H1 (cell line): ENCODE measurements around the gene OR2B2. TPM values are rescaled to one million over a fixed set of nuclear protein-coding genes. Genes with fewer than 3 reads are reported as not detected.

Source experiments
- CTCF ChIA-PET: fragments of 300-600 bp; sonication (Branson Sonifier 250); formaldehyde crosslinking; loops from one replicate; lab custom pipeline; 2021; ENCODE audit not compliant: partially characterized antibody; lab: Charles Lee
- POLR2A ChIA-PET: fragments of 300-600 bp; sonication (Branson Sonifier 250); formaldehyde crosslinking; loops from one replicate; lab custom pipeline; 2021; ENCODE audit warnings: inconsistent platforms; ENCODE audit not compliant: partially characterized antibody; lab: Charles Lee
- DNase-seq, 2 experiments: peaks; one replicate each; pipeline versions ENCODE4 v3.0.0 to v3.0.0-alpha.2; 2010 to 2022; ENCODE audit warnings: low spot score in 2 of 2, low read depth in 1 of 2, mixed read lengths in 1 of 2
- FAIRE-seq: peaks from 2 replicates; lab custom pipeline; 2011; peaks lifted over from hg19 to GRCh38; lab: Jason Lieb, UNC
- H2AFZ ChIP-seq: 2 replicates; pipeline ENCODE4 v1.8.1; 2012; ENCODE audit warnings: low read length, inconsistent platforms
- H2AK5ac ChIP-seq: 2 replicates; pipeline ENCODE4 v1.6.1; 2013; ENCODE audit warnings: low read depth, low read length
- H2BK120ac ChIP-seq: replicated peaks from 2 replicates; pipeline ENCODE3; 2013; ENCODE audit warnings: low read depth, low read length, inconsistent platforms
- H2BK12ac ChIP-seq: 2 replicates; pipeline ENCODE4 v1.6.1; 2013; ENCODE audit warnings: low read depth, low read length
- H2BK15ac ChIP-seq: 2 replicates; pipeline ENCODE4 v1.6.1; 2013; ENCODE audit warnings: low read length
- H2BK20ac ChIP-seq: 2 replicates; pipeline ENCODE4 v1.6.1; 2013; ENCODE audit warnings: low read length
- H2BK5ac ChIP-seq: 2 replicates; pipeline ENCODE4 v1.6.1; 2013; ENCODE audit warnings: low read depth, low read length
- H3K14ac ChIP-seq: 2 replicates; pipeline ENCODE4 v1.6.1; 2013; ENCODE audit warnings: inconsistent platforms; ENCODE audit not compliant: insufficient read length
- H3K18ac ChIP-seq: 2 replicates; pipeline ENCODE4 v1.6.1; 2013; ENCODE audit warnings: low read length; ENCODE audit errors: extremely low read depth
- H3K23ac ChIP-seq: 2 replicates; pipeline ENCODE4 v1.6.1; 2013; ENCODE audit warnings: inconsistent platforms; ENCODE audit not compliant: insufficient read length
- H3K23me2 ChIP-seq: 2 replicates; pipeline ENCODE4 v1.6.1; 2013; ENCODE audit warnings: low read depth, low read length
- H3K27ac ChIP-seq: 2 replicates; pipeline ENCODE4 v1.6.1; 2011; ENCODE audit warnings: low read depth, low read length, inconsistent platforms
- H3K27me3 ChIP-seq, 4 experiments: replicated peaks in 1 of 4; 1 replicate in 1 of 4; 2 replicates in 3 of 4; pipeline versions ENCODE4 v1.6.1 to v1.8.1; 2011 to 2013; ENCODE audit warnings: low read length in 3 of 4, mild to moderate bottlenecking in 3 of 4, inconsistent platforms in 2 of 4, mixed read lengths in 2 of 4, moderate library complexity in 1 of 4; ENCODE audit not compliant: control insufficient read depth in 3 of 4, insufficient read depth in 3 of 4; ENCODE audit errors: extremely low read depth in 1 of 4
- H3K36me3 ChIP-seq, 4 experiments: 2 replicates each; pipeline versions ENCODE4 v1.6.1 to v1.8.1; 2011 to 2013; ENCODE audit warnings: mild to moderate bottlenecking in 4 of 4, low read length in 3 of 4, moderate library complexity in 2 of 4, control low read depth in 1 of 4, inconsistent platforms in 1 of 4; ENCODE audit not compliant: insufficient read depth in 4 of 4, control insufficient read depth in 2 of 4
- H3K4ac ChIP-seq: replicated peaks from 2 replicates; pipeline ENCODE3; 2013; ENCODE audit warnings: low read length, low read depth, mixed read lengths, inconsistent platforms; ENCODE audit not compliant: insufficient read length
- H3K4me1 ChIP-seq, 4 experiments: replicated peaks in 1 of 4; 1 replicate in 1 of 4; 2 replicates in 3 of 4; pipeline versions ENCODE4 v1.6.1 to v1.8.1; 2011 to 2013; ENCODE audit warnings: low read length in 3 of 4, inconsistent platforms in 2 of 4, mixed read lengths in 1 of 4; ENCODE audit not compliant: insufficient read depth in 4 of 4, control insufficient read depth in 3 of 4
- H3K4me2 ChIP-seq, 2 experiments: 2 replicates each; pipeline versions ENCODE4 v1.6.1 to v1.8.1; 2011 to 2013; ENCODE audit warnings: low read depth in 2 of 2, low read length in 2 of 2, control low read depth in 1 of 2, inconsistent platforms in 1 of 2, mild to moderate bottlenecking in 1 of 2; ENCODE audit not compliant: insufficient read depth in 1 of 2
- H3K4me3 ChIP-seq, 4 experiments: fragments of 200-600, 300-600 bp in 1 of 4; sonication (generic), shearing (Covaris generic), sonication (Bioruptor Twin) in 1 of 4; 2 replicates each; pipeline versions ENCODE4 v1.5.1 to v1.8.1; 2011 to 2016; ENCODE audit warnings: low read length in 4 of 4, low read depth in 3 of 4, control low read depth in 2 of 4, inconsistent platforms in 2 of 4, mild to moderate bottlenecking in 2 of 4, mixed read lengths in 1 of 4, moderate library complexity in 1 of 4; ENCODE audit not compliant: insufficient read depth in 2 of 4; ENCODE audit errors: extremely low read depth in 1 of 4
- H3K56ac ChIP-seq: replicated peaks from 2 replicates; pipeline ENCODE3; 2013; ENCODE audit warnings: low read depth, mild to moderate bottlenecking, mixed read lengths, low read length, inconsistent platforms; ENCODE audit not compliant: insufficient read length
- H3K79me1 ChIP-seq: 2 replicates; pipeline ENCODE4 v1.6.1; 2013; ENCODE audit warnings: low read depth, low read length, control low read depth
- H3K79me2 ChIP-seq, 2 experiments: 2 replicates each; pipeline versions ENCODE4 v1.6.1 to v1.8.1; 2012 to 2013; ENCODE audit warnings: low read length in 2 of 2, mild to moderate bottlenecking in 2 of 2, inconsistent platforms in 1 of 2; ENCODE audit not compliant: insufficient read depth in 2 of 2, control insufficient read depth in 1 of 2
- H3K9ac ChIP-seq, 4 experiments: replicated peaks in 1 of 4; 1 replicate in 1 of 4; 2 replicates in 3 of 4; pipeline versions ENCODE4 v1.6.1 to v1.8.1; 2011 to 2013; ENCODE audit warnings: low read depth in 3 of 4, low read length in 3 of 4, control low read depth in 2 of 4, mild to moderate bottlenecking in 2 of 4, moderate library complexity in 2 of 4, inconsistent platforms in 1 of 4; ENCODE audit errors: extremely low read depth in 1 of 4
- H3K9me3 ChIP-seq, 2 experiments: 2 replicates each; pipeline versions ENCODE4 v1.6.1 to v1.8.1; 2012 to 2013; ENCODE audit warnings: mild to moderate bottlenecking in 2 of 2, moderate library complexity in 2 of 2, control low read depth in 1 of 2, inconsistent platforms in 1 of 2, low read depth in 1 of 2, low read length in 1 of 2, mixed read lengths in 1 of 2; ENCODE audit not compliant: insufficient read depth in 2 of 2
- H4K20me1 ChIP-seq, 2 experiments: replicated peaks in 1 of 2; 2 replicates each; pipeline versions ENCODE3 to v1.8.1; 2011 to 2013; ENCODE audit warnings: inconsistent platforms in 2 of 2, low read length in 2 of 2, mild to moderate bottlenecking in 1 of 2; ENCODE audit not compliant: insufficient read depth in 2 of 2, control insufficient read depth in 1 of 2
- H4K5ac ChIP-seq: 2 replicates; pipeline ENCODE4 v1.6.1; 2013; ENCODE audit warnings: low read length, low read depth, mixed read lengths, inconsistent platforms; ENCODE audit not compliant: insufficient read length
- H4K8ac ChIP-seq: 2 replicates; pipeline ENCODE4 v1.8.0; 2013; ENCODE audit warnings: mild to moderate bottlenecking, moderate library complexity, low read length, inconsistent platforms; ENCODE audit not compliant: insufficient read depth; ENCODE audit errors: extremely low read depth
- H4K91ac ChIP-seq: replicated peaks from 2 replicates; pipeline ENCODE3; 2013; ENCODE audit warnings: low read length, mixed read lengths, inconsistent platforms; ENCODE audit not compliant: insufficient read length
- POLR2AphosphoS5 ChIP-seq: IDR thresholded peaks from 2 replicates; pipeline ENCODE4 v1.6.1; 2011; ENCODE audit warnings: low read depth, low read length
- RBBP5 ChIP-seq: IDR thresholded peaks from 2 replicates; pipeline ENCODE4 v1.7.1; 2012; ENCODE audit warnings: low read depth, mild to moderate bottlenecking, inconsistent platforms, low read length, moderate library complexity, borderline replicate concordance
- SP1 ChIP-seq: IDR thresholded peaks from 2 replicates; pipeline ENCODE4 v1.6.1; 2011; ENCODE audit warnings: low read depth, low read length
- TAF7 ChIP-seq: optimal IDR thresholded peaks from 2 replicates; pipeline ENCODE3; 2011; ENCODE audit warnings: low read depth, mild to moderate bottlenecking, inconsistent platforms, low read length, moderate library complexity, borderline replicate concordance
- WGBS, 2 experiments: shearing (Covaris generic) in 1 of 2; methylation state at CpG; one replicate each; pipeline versions ENCODE4 v1.1.6 to v1.1.7; 2013 to 2015; ENCODE audit warnings: low lambda C conversion rate in 2 of 2, mixed read lengths in 2 of 2, inconsistent platforms in 1 of 2, low coverage in 1 of 2, missing lambda C conversion rate in 1 of 2; ENCODE audit not compliant: insufficient replicate concordance in 2 of 2, insufficient coverage in 1 of 2, insufficient read length in 1 of 2; ENCODE audit errors: extremely low coverage in 1 of 2, missing lambda C conversion rate in 1 of 2; 5-methylcytosine and 5-hydroxymethylcytosine counted together
- polyA plus RNA-seq, 7 experiments: library from polyadenylated mRNA; depleted of rRNA in 3 of 7; stranded (reverse) in 5 of 7; unstranded in 2 of 7; fragments of >200 nt in 5 of 7; fragments of 200-250 nt in 2 of 7; gene quantifications; 1 replicate in 5 of 7; 2 replicates in 1 of 7; 4 replicates in 1 of 7; pipeline versions ENCODE4 v1.2.1 to v1.2.3, GENCODE V29; 2011 to 2013; ENCODE audit warnings: missing spikeins in 2 of 7, mixed read lengths in 2 of 7
- total RNA-seq: library from RNA; stranded (reverse); fragmentation: NEBNext Ultra II Directional; extraction: Animal tissue kit (Norgen Biotek cat#: 25700); gene quantifications from 2 replicates; pipeline ENCODE4 v1.2.1, GENCODE V29; 2021

OR2B2 gene
- total and polyA plus RNA-seq, 2 of the 8 experiments (the other 6 are each of a cell fraction or from before 2014, with no cell fraction given) = not detected

DNA sequence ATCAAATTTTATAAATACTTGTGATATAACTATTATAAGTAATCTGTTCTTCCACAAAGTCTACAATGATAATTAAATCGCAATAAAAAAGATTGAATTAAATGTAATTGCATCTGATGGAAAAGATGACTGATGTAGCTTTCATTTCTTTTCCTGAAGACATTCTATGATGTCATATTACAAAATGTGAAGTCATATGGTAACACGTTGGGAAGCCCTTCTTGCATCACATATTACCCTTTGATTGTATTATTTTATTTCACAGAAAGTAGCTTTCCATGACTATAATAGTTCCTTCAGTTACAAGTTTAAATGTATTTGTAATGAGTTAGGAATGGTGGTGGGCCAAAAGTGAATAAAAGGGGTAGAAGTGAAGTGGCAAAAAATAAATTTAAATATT is 19.0 kb upstream of the OR2B2 start:
- Histone ChIP-seq H4K91ac (no peak overlapping the region), H2BK12ac (no peak overlapping the region), H2BK5ac (no peak overlapping the region), H3K9ac (no peak overlapping the region), H3K27ac (no peak overlapping the region), H4K5ac (no peak overlapping the region), H3K4me3 (no peak overlapping the region), H3K4me2 (no peak overlapping the region), H3K79me1 (no peaks in the 10 kb centered on the region), H3K4me1 (no peaks in the 10 kb centered on the region), H2BK15ac (no peak overlapping the region), H2BK20ac (no peak overlapping the region), H2BK120ac (no peak overlapping the region), H4K8ac (no peak overlapping the region), H3K23ac (no peak overlapping the region), H3K27me3 (no peaks in the 10 kb centered on the region), H2AFZ (no peak overlapping the region), H3K56ac (no peak overlapping the region), H3K14ac (no peak overlapping the region), H3K18ac (no peak overlapping the region), H4K20me1 (no peaks in the 10 kb centered on the region), H3K9me3 (peaks cover 6 to 8% of the 10 kb centered on the region in 2 experiments; a peak in 2 of 4 replicates), H3K36me3 (no peaks in the 10 kb centered on the region), H2AK5ac (no peak overlapping the region), H3K4ac (no peak overlapping the region), H3K79me2 (no peaks in the 10 kb centered on the region), H3K23me2 (no peaks in the 10 kb centered on the region; the same call in 1 of the 2 replicates)
- WGBS, 2 experiments = 82% methylated on average over 2 of the region's 2 CpGs; no CpG with 5 or more reads in 1 of the 2 experiments
- no peak for DNase-seq
- no peak for FAIRE-seq
- CTCF ChIA-PET = no interaction called here
- TF ChIP-seq SP1 (no peak), POLR2AphosphoS5 (no peak), TAF7 (no peak), RBBP5 (no peak)
- POLR2A ChIA-PET = interaction anchor here (0.9 kb wide), 1 partner anchor 37 kb away, joined by 3 read pairs; no protein-coding TSS in a partner anchor
